GM21367 (cell line): ENCODE measurements around the gene SAT1.

Experiments used
- ATAC-seq: cut with Tn5 transposase; IDR thresholded peaks from one replicate; pipeline ENCODE4 v1.9.1; 2021; ENCODE audit not compliant: unreplicated experiment

The SAT1 gene

DNA sequence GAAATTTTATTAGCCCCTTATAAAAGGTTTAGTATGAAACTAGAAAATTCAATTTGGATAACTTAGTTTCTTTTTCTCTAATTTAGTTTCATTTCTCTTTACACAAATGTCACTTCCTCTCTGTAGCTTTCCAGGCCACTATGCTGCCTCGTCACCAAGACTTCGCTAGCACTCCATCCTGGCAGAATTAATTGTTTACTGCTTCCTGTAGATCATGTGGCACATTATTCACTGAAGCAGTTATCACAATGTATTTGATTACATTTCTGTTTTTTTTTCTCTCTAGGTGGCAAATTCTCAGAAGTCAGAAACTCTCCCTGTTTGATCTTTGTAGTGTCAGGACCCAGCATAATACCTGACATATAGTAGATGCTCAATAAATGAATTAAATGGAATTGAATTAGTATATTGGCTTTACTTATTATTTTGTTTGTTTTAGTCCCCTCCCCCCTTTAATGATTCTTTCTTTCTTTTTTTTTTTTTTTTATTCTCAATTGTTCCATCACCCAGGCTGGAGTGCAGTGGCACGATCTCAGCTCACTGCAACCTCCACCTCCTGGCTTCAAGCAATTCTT, 9.3 kb upstream of the SAT1 start:
- peak; percentile 82 for ATAC-seq

- ATAC-seq, result no peak
Observed at GRCh38 chrX:23776363-23776762, 6.6 kb upstream of the SAT1 start.

DNA sequence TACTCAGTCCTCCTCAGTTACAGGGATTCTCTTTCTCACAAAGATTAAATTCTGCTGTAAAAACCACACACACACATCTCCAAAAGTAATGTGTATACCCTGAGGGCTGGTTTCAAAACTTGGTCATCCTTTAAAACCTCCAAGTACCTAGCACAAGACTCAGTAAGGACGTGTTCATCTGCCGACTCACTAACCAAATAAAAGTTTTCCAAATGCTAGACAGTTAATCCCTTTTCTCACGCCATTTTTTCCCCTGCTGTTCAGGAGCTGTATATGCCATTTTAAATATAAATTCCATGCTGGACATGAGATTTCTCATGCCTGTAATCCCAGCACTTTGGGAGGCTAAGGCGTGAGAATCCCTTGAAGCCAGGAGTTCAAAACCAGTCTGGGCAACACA, 3.9 kb upstream of the SAT1 start:
- no peak for ATAC-seq

DNA sequence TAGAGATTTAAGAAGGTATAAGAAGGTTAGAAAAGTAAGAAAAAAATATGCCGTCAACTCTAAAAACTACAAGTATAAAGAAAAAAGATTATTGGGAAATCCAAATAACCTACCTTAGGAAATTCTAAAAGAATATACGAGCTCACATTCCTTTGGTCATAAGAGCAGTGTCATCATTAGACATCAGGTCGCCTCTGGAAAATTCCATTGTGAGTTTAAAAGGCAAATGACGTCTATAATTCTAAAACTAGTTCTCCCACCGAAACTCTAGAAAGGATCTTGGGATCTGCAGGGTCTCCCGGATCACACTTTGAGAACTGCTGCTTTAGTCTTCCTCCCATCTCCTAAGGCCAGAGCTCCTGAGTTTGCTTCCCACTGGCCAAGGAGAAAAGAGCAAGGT, 518 bp upstream of the SAT1 start:
- ATAC-seq, result no peak

- ATAC-seq, result no peak
Observed at GRCh38 chrX:23783589-23784469, 856 bp downstream of the SAT1 start.

GRCh38 chrX:23784470-23785331, 1.7 kb downstream of the SAT1 start:
- no peak for ATAC-seq

DNA sequence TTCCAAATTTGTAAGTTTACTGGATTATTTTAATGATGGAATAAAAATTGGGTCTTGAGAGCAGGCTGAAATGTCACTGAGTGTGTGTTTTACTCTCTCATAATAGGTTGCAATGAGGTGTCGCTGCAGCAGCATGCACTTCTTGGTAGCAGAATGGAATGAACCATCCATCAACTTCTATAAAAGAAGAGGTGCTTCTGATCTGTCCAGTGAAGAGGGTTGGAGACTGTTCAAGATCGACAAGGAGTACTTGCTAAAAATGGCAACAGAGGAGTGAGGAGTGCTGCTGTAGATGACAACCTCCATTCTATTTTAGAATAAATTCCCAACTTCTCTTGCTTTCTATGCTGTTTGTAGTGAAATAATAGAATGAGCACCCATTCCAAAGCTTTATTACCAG, 2.6 kb downstream of the SAT1 start:
- no peak for ATAC-seq

GRCh38 chrX:23786268-23786815, 3.4 kb downstream of the SAT1 start:
- no peak for ATAC-seq

DNA sequence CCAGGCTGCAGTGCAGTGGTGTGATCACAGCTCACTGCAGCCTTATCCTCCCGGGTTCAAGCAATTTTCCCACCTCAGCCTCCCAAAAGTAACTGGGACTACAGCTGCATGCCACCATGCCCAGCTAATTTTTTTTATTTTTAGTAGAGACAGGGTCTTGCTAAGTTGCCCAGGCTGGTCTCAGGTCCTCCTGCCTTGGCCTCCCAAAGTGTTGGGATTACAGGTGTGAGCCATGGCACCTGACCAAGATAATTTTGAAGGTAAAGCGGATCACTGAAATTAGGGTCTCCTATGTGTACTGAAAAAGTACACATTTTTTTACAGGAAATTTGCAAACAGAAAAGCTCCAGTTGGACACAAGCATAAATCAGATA, 4.8 kb downstream of the SAT1 start:
- no peak for ATAC-seq

GRCh38 chrX:23788521-23788920, 5.5 kb downstream of the SAT1 start:
- ATAC-seq, result no peak

- no peak for ATAC-seq
Observed at GRCh38 chrX:23788946-23789345, 6.0 kb downstream of the SAT1 start.

DNA sequence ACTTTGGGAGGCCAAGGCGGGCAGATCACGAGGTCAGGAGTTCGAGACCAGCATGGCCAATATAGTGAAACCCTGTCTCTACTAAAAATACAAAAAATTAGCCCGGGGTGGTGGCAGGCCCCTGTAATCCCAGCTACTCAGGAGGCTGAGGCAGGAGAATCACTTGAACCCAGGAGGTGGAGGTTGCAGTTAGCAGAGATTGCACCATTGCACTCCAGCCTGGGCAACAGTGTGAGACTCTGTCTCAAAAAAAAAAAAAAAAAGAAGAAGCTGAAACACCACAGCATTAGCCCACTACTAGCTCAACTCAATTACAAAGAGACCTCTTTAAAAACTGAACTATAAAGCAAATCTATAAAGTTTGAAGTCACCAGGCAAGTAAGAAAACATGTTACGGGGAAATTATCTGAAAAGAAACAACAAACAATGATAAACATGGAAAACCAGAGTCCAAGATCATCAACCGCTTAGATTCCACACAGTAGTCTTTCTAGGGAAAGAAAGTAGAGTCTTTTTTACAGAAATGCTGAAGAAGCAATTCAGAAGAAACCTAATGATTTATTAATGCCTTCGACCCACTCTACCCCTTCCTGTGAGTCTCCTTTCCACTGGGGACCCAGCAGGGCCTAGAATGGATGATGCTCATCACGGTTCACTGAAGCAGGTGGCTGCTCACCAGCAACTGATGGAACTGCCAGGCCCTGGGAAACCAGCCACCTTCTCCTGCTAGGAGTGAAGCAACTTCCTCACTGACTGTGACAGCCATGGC, 6.6 kb downstream of the SAT1 start:
- no peak for ATAC-seq

- no peak for ATAC-seq
Observed at GRCh38 chrX:23790155-23790497, 7.2 kb downstream of the SAT1 start.

DNA sequence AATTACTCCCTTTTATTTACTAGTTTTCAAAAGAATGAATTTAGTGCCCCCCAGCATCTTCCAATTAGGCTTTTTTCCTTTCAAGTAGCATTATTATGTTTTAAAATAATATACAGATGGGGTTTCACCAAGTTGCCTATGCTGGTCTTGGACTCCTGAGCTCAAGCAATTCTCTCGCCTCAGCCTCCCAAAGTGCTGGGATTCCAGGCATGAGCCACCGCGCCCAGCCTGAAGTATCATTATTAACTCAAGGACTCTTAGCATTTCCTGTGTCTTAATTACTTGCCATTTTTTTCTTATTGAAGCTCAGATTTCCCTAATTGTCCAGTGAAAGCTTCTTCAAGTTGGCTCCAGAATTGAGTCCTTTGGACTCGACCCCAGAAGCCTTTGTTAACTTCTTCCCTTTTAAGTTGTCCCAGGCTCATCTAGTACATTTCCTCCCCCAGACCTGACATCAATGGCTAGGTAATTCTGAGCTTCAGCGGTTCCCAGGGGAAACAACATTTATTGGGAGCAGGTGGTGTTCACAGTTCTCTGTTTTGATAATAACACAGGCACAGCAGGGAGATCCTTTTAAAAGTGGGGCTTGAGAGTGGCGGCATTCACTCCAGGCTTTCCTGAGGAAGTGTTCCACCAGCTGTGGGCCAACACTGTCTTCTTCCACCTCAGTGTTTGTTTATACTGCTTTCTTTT, 10.0 kb downstream of the SAT1 start:
- ATAC-seq, result no peak

- no peak for ATAC-seq
Observed at GRCh38 chrX:23795221-23795620, 12.2 kb downstream of the SAT1 start.

DNA sequence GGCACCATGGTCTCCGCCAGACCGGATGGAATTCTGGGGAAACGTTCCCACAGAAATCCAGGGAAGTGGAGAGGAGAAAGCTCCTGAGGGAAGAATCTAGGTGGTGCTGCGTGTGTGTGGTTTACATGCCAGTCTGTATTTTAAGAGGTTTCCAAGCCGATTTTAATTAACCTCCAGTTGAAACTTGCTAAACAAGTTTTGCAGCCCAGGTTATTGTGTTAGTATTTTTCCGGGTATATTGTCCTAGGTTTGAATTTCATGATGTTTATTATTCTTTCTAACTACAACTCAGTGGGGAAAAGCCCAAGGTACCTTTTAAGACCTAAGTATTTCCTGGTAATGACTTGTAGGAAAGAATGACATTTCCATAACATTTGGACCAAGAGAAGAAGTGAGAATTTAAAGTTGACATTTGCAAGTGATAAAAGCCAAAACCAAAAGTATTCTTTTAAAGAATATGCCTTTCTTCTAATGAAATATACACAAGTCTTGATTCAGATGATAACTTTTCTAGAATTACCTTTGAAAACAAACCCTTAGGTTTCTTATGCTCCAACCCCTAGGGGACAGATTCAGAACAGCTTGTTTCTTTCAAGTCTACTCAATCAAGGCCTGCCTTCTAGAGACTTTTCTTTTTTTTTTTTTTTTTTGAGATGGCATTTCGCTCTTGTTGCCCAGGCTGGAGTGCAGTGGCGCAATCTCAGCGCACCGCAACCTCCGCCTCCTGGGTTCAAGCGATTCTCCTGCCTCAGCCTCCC, 14.6 kb downstream of the SAT1 start:
- no peak for ATAC-seq

- no peak for ATAC-seq
Observed at GRCh38 chrX:23799469-23800065, 16.6 kb downstream of the SAT1 start.

GRCh38 chrX:23802431-23802830, 19.5 kb downstream of the SAT1 start:
- no peak for ATAC-seq

- no peak for ATAC-seq
Observed at GRCh38 chrX:23803931-23804381, 21.0 kb downstream of the SAT1 start.
